ENCODE measurements around the gene AP5B1.
A peak's percentile ranks its signal among the peaks of the same experiment; 100 is the strongest.

Gene AP5B1

GRCh38 chr11:65780770-65781151, at the start of gene AP5B1:
AP5B1 (minus strand) TSS chr11:65780976; CDS start chr11:65780591, 385 bp downstream.
- H3K4me3 ChIP-seq (ENCODE audit: low read length), result peak within 1 kb of the TSS; percentile 94
- H3K36me3 ChIP-seq (ENCODE audit: control insufficient read depth, insufficient read depth, low read length), result peaks cover 2% of the 10 kb centered on the region
- H3K4me1 ChIP-seq (ENCODE audit: control insufficient read depth, insufficient read depth, low read length), result peaks cover 4% of the 10 kb centered on the region
- H3K9ac ChIP-seq (ENCODE audit: low read length), result peak within 1 kb of the TSS; percentile 93
- peaks cover 2% of the 10 kb centered on the region for H3K27me3 ChIP-seq (ENCODE audit: control insufficient read depth, insufficient read depth, low read length)
- H3K27ac ChIP-seq (ENCODE audit: low read depth, low read length), result peak within 1 kb of the TSS; percentile 59

DNA sequence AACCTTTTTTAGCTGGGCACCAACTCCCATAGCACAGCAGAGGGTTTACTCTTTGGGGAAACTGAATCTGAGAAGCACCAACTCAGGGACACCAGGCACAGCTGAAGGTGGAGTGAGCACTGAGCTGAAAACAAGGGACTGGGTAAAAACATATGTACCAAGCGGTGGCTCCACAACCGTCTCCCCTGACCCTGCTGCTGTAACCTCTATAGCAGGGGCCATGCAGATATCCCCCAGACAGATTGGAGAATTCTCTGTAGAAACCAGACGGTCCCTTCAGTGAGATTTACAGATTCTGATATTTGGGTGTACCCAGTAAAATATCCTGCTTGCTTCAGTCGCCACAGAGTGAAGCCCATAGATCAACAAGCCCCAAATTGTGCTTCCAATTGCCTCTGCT, 48.7 kb upstream of the AP5B1 start:
- no peaks in the 10 kb centered on the region for H3K27me3 ChIP-seq (ENCODE audit: control insufficient read depth, insufficient read depth, low read length)
- no peak overlapping the region for H3K4me3 ChIP-seq (ENCODE audit: low read length)
- H3K36me3 ChIP-seq (ENCODE audit: control insufficient read depth, insufficient read depth, low read length), result no peaks in the 10 kb centered on the region
- no peak overlapping the region for H3K9ac ChIP-seq (ENCODE audit: low read length)
- no peak overlapping the region for H3K27ac ChIP-seq (ENCODE audit: low read depth, low read length)
- H3K4me1 ChIP-seq (ENCODE audit: control insufficient read depth, insufficient read depth, low read length), result peaks cover 8% of the 10 kb centered on the region

DNA sequence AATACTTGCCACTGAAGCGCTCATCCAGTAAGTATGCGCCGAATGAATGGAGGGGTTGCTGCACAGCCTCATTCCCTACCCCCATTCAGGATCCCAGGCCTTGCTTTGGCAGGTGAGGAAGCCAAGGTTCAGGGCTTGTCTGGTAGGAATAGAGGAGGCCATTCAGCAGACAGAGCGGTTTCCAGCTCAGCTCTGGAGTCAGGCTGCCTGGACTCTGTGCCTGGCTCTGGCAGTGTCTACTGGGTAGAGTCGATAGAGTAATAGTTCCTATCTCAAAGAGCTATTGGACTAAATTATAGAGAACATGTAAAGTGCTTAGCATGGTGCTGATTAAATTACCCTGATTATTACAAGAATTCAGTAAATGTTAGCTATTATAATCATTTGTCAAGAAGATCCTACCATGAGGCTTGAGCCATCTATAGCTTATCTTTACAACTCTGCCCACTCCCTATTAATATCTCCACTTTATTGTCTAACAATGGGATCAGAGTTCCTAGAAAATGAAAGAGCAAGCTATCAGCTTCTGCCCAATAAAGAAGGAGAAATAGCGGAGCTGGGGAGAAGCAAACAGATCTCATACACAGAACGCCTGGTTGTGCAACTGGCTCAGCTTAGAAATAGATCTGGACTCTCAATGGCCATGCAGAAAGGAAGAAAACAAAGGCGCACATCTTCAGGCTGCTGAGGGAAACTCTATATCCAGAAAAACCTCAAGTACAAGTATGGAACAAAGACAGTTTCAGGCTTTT, 46.4 kb upstream of the AP5B1 start:
- no peaks in the 10 kb centered on the region for H3K27me3 ChIP-seq (ENCODE audit: control insufficient read depth, insufficient read depth, low read length)
- no peaks in the 10 kb centered on the region for H3K4me1 ChIP-seq (ENCODE audit: control insufficient read depth, insufficient read depth, low read length)
- no peak overlapping the region for H3K27ac ChIP-seq (ENCODE audit: low read depth, low read length)
- no peak overlapping the region for H3K9ac ChIP-seq (ENCODE audit: low read length)
- no peaks in the 10 kb centered on the region for H3K36me3 ChIP-seq (ENCODE audit: control insufficient read depth, insufficient read depth, low read length)
- H3K4me3 ChIP-seq (ENCODE audit: low read length), result no peak overlapping the region

GRCh38 chr11:65822776-65823528, 42.2 kb upstream of the AP5B1 start:
- Histone ChIP-seq H3K27me3 (ENCODE audit: control insufficient read depth, insufficient read depth, low read length) (no peaks in the 10 kb centered on the region), H3K4me3 (ENCODE audit: low read length) (no peak overlapping the region), H3K36me3 (ENCODE audit: control insufficient read depth, insufficient read depth, low read length) (no peaks in the 10 kb centered on the region), H3K27ac (ENCODE audit: low read depth, low read length) (no peak overlapping the region), H3K9ac (ENCODE audit: low read length) (no peak overlapping the region), H3K4me1 (ENCODE audit: control insufficient read depth, insufficient read depth, low read length) (no peaks in the 10 kb centered on the region)

- H3K27ac ChIP-seq (ENCODE audit: low read depth, low read length), result no peak overlapping the region
- H3K4me3 ChIP-seq (ENCODE audit: low read length), result no peak overlapping the region
- H3K27me3 ChIP-seq (ENCODE audit: control insufficient read depth, insufficient read depth, low read length), result no peaks in the 10 kb centered on the region
These were observed 40.3 kb upstream of the AP5B1 start for GRCh38 chr11:65821107-65821506.

DNA sequence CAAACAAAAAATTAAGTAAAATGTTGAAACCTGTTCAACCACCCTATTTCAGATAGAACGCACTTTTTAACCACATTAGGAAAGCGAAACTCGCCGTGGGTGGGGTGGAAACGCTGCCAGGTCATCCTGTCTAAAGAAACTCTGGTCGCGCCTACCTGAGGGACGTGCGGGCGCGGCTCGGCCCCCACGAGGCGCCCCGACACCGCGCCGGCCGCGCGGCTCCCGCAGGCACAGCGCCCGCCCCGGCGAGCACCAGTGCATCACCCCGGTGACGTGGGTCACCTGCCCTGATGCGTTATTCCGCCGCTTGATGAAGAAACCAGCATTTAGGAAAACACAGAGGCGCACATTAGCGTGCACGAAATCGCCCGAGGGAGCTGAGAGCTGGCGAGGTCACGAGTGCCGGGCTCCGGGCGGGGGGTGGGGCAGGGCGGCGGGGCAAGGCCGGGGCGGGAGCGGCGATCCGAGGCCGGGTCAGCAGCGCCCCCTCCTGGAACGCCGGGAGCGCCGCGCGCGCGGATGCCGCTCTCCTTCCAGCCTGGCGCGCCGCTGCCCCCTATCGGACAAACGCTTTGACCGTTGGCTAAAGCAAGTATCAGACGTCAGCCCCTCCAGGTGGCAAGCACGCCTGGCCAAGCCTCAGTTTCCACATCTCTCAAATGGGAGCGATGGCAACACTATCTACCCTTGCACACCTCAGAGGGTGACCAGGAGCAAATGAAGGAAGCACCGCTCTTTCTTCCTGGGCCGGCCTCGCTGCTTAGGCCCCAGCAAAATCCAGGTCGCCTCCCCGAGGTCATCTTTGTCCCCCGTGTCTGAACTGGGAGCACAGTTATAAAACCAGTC, 37.3 kb upstream of the AP5B1 start:
- Histone ChIP-seq H3K4me1 (ENCODE audit: control insufficient read depth, insufficient read depth, low read length) (no peaks in the 10 kb centered on the region), H3K27me3 (ENCODE audit: control insufficient read depth, insufficient read depth, low read length) (no peaks in the 10 kb centered on the region), H3K9ac (ENCODE audit: low read length) (no peak overlapping the region), H3K36me3 (ENCODE audit: control insufficient read depth, insufficient read depth, low read length) (no peaks in the 10 kb centered on the region), H3K4me3 (ENCODE audit: low read length) (peak overlapping the region; percentile 81), H3K27ac (ENCODE audit: low read depth, low read length) (peak overlapping the region; percentile 61)

More at GRCh38 chr11:65821107-65821506, 40.3 kb upstream of the AP5B1 start:
- no peaks in the 10 kb centered on the region for H3K36me3 ChIP-seq (ENCODE audit: control insufficient read depth, insufficient read depth, low read length)
- no peak overlapping the region for H3K9ac ChIP-seq (ENCODE audit: low read length)
- no peaks in the 10 kb centered on the region for H3K4me1 ChIP-seq (ENCODE audit: control insufficient read depth, insufficient read depth, low read length)

DNA sequence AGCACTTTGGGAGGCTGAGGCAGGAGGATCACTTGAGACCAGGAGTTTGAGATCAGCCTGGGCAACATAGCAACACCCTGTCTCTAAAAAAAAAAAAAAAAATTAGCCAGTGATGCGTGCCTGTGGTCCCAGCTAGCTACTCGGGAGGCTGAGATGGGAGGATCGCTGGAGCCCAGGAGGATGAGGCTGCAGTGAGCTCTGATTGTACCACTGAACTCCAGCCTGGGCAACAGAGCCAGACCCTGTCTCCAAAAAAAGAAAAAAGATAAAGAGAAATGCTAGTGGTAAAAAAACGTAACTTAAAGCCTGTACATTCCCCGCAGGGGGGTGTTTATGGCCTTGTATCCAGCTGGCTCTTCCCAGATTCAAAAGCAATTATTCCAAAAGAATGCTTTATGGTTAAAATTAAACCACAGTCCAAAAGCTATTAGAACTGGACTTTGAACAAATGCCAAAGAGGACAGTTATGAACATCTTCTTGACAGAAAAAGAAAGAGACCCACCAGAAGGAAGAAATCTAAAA, 36.6 kb upstream of the AP5B1 start:
- peak overlapping the region; percentile 61 for H3K27ac ChIP-seq (ENCODE audit: low read depth, low read length)
- H3K36me3 ChIP-seq (ENCODE audit: control insufficient read depth, insufficient read depth, low read length), result no peaks in the 10 kb centered on the region
- peak overlapping the region; percentile 81 for H3K4me3 ChIP-seq (ENCODE audit: low read length)
- H3K27me3 ChIP-seq (ENCODE audit: control insufficient read depth, insufficient read depth, low read length), result no peaks in the 10 kb centered on the region
- H3K4me1 ChIP-seq (ENCODE audit: control insufficient read depth, insufficient read depth, low read length), result no peaks in the 10 kb centered on the region
- H3K9ac ChIP-seq (ENCODE audit: low read length), result no peak overlapping the region

- H3K4me1 ChIP-seq (ENCODE audit: control insufficient read depth, insufficient read depth, low read length), result no peaks in the 10 kb centered on the region
- no peaks in the 10 kb centered on the region for H3K27me3 ChIP-seq (ENCODE audit: control insufficient read depth, insufficient read depth, low read length)
- H3K36me3 ChIP-seq (ENCODE audit: control insufficient read depth, insufficient read depth, low read length), result no peaks in the 10 kb centered on the region
- H3K9ac ChIP-seq (ENCODE audit: low read length), result no peak overlapping the region
- H3K27ac ChIP-seq (ENCODE audit: low read depth, low read length), result no peak overlapping the region
- H3K4me3 ChIP-seq (ENCODE audit: low read length), result peak overlapping the region; percentile 19
These were observed 35.9 kb upstream of the AP5B1 start for GRCh38 chr11:65816696-65817095.

DNA sequence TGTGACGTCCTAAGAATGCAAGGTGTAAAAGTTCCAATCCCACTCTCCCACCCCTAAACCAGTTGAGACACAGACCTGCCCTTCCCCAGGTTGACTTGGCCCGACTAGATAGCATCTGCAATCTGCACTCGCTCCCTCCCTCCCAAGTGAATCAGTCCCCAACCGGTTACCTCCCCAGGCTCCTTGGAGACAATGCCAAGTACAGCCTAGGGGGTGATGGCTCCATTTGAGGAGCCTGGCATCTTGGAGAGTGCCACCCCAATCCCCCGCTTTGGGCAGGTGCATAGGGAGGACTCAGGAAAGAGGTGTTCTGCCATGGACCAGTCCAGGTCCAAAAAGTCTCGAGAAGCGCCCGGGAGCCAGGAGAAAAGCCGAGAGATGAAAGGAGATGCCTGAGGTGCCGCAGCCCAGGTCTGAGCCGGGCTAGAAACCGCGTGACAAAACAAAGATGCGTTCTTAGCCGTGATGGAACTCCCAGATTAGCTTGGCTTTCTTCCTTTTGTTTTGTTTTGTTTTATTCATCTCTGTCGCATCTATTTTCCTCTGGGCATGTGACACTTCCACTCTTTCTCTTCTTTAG, 34.3 kb upstream of the AP5B1 start:
- H3K27me3 ChIP-seq (ENCODE audit: control insufficient read depth, insufficient read depth, low read length), result no peaks in the 10 kb centered on the region
- no peak overlapping the region for H3K27ac ChIP-seq (ENCODE audit: low read depth, low read length)
- no peaks in the 10 kb centered on the region for H3K36me3 ChIP-seq (ENCODE audit: control insufficient read depth, insufficient read depth, low read length)
- H3K9ac ChIP-seq (ENCODE audit: low read length), result no peak overlapping the region
- no peaks in the 10 kb centered on the region for H3K4me1 ChIP-seq (ENCODE audit: control insufficient read depth, insufficient read depth, low read length)
- no peak overlapping the region for H3K4me3 ChIP-seq (ENCODE audit: low read length)

- no peaks in the 10 kb centered on the region for H3K27me3 ChIP-seq (ENCODE audit: control insufficient read depth, insufficient read depth, low read length)
- no peak overlapping the region for H3K27ac ChIP-seq (ENCODE audit: low read depth, low read length)
- no peaks in the 10 kb centered on the region for H3K4me1 ChIP-seq (ENCODE audit: control insufficient read depth, insufficient read depth, low read length)
- H3K36me3 ChIP-seq (ENCODE audit: control insufficient read depth, insufficient read depth, low read length), result no peaks in the 10 kb centered on the region
- H3K4me3 ChIP-seq (ENCODE audit: low read length), result no peak overlapping the region
- no peak overlapping the region for H3K9ac ChIP-seq (ENCODE audit: low read length)
These were observed 33.6 kb upstream of the AP5B1 start for GRCh38 chr11:65814131-65814985.

DNA sequence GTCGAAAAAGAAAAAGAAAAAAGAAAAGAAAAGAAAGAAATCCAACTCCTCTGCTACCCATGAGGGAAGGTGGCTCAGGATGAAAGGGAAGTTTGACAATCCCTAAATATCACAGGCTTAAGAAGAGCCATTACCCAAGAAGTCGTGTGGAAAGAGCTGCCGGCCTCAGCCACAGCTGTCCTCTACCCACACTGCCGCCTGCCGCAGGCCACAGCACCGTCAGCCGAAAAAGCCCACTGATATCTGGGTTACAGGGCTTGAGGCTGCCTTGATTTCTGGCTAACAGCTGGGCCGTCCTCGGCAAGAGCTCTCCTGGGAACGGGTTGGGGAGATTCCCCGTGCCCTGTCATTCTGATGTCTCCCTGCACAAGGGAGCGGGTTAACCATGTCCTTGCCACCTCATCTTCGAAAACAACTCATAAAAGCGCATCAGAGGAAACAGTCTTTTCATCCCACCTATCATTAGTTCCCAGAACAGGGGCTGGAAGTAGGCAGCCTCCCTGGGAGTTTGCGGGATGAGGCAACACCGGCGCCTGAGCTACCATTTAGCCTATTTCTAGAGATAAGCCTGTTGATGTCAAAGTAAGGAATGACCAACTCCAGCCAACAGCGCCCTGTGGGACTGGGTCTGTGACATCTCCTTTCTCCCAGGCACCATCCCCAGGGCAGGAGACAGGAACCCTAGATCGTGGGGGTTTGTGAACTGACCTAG, 31.1 kb upstream of the AP5B1 start:
- H3K36me3 ChIP-seq (ENCODE audit: control insufficient read depth, insufficient read depth, low read length), result no peaks in the 10 kb centered on the region
- no peak overlapping the region for H3K27ac ChIP-seq (ENCODE audit: low read depth, low read length)
- H3K4me3 ChIP-seq (ENCODE audit: low read length), result no peak overlapping the region
- peaks cover 3% of the 10 kb centered on the region for H3K27me3 ChIP-seq (ENCODE audit: control insufficient read depth, insufficient read depth, low read length)
- no peaks in the 10 kb centered on the region for H3K4me1 ChIP-seq (ENCODE audit: control insufficient read depth, insufficient read depth, low read length)
- H3K9ac ChIP-seq (ENCODE audit: low read length), result no peak overlapping the region
